WTC11 (cell line): Measurements from ENCODE around the gene MAP3K5.

Experiments
- CTCF ChIP-seq: fragments of 200-600 bp; IDR thresholded peaks from 2 replicates; pipeline ENCODE4 v1.8.0; 2022; ENCODE audit warnings: antibody characterized with exemption
- KAT7 ChIP-seq: sonication (generic); formaldehyde crosslinking; IDR thresholded peaks from 2 replicates; pipeline ENCODE4 v1.8.1; 2023; ENCODE audit warnings: missing genetic modification reagents, mild to moderate bottlenecking, borderline replicate concordance
- NR3C1 ChIP-seq: sonication (generic); formaldehyde crosslinking; conservative IDR thresholded peaks from 2 replicates; pipeline ENCODE4 v1.8.1; 2023; ENCODE audit warnings: low read depth, mild to moderate bottlenecking, missing genetic modification reagents

- TF ChIP-seq NR3C1 (CRISPR knock-in tag) = no peak
- TF ChIP-seq CTCF = no peak
- no peak for TF ChIP-seq KAT7 (CRISPR knock-in tag)
Measured at GRCh38 chr6:136784910-136785746, 7.1 kb downstream of the MAP3K5 start.
